ENCODE results near the gene TYK2.
"Not testable (repeated sequence)": the region's sequence is repeated elsewhere in the genome, so short reads cannot be mapped to it uniquely, and the experiment has no call there.

TYK2 gene

GRCh38 chr19:10372690-10373089, 7.7 kb downstream of the TYK2 start:
- Mint-ChIP-seq H3K4me3 (no peak overlapping the region), H3K36me3 (ENCODE audit: low read depth) (peaks cover 40% of the 10 kb centered on the region), H3K27ac (no peak overlapping the region)

GRCh38 chr19:10368101-10368803, 12.1 kb downstream of the TYK2 start:
- no peak for TF ChIP-seq CTCF (IDR thresholded peaks at IDR 0.05)
- Mint-ChIP-seq H3K36me3 (ENCODE audit: low read depth) (peaks cover 40% of the 10 kb centered on the region), H3K27ac (no peak overlapping the region), H3K9me3 (peaks cover 9% of the 10 kb centered on the region), H3K4me3 (no peak overlapping the region), H3K27me3 (ENCODE audit: low read depth, poor library complexity) (peaks cover 2% of the 10 kb centered on the region), H3K4me1 (no peaks in the 10 kb centered on the region)
- no peak for DNase-seq

More at GRCh38 chr19:10372690-10373089, 7.7 kb downstream of the TYK2 start:
- H3K9me3 Mint-ChIP-seq = peaks cover 9% of the 10 kb centered on the region
- no peak for TF ChIP-seq CTCF (IDR thresholded peaks at IDR 0.05)
- DNase-seq = no peak
- H3K27me3 Mint-ChIP-seq (ENCODE audit: low read depth, poor library complexity) = peaks cover 2% of the 10 kb centered on the region
- H3K4me1 Mint-ChIP-seq = no peaks in the 10 kb centered on the region

GRCh38 chr19:10366950-10367512, 13.3 kb downstream of the TYK2 start:
- H3K4me3 Mint-ChIP-seq; H3K27me3 Mint-ChIP-seq (ENCODE audit: low read depth, poor library complexity); H3K27ac Mint-ChIP-seq; H3K9me3 Mint-ChIP-seq; DNase-seq; H3K4me1 Mint-ChIP-seq: not testable (repeated sequence)
- peaks cover 41% of the 10 kb centered on the region for H3K36me3 Mint-ChIP-seq (ENCODE audit: low read depth)

GRCh38 chr19:10365518-10365917, 14.9 kb downstream of the TYK2 start:
- Mint-ChIP-seq H3K9me3 (peaks cover 9% of the 10 kb centered on the region), H3K36me3 (ENCODE audit: low read depth) (peaks cover 41% of the 10 kb centered on the region), H3K4me1 (no peaks in the 10 kb centered on the region), H3K27ac (no peak overlapping the region), H3K27me3 (ENCODE audit: low read depth, poor library complexity) (no peaks in the 10 kb centered on the region), H3K4me3 (no peak overlapping the region)
- TF ChIP-seq CTCF (IDR thresholded peaks at IDR 0.05) = no peak
- DNase-seq = no peak

GRCh38 chr19:10364644-10365043, 15.7 kb downstream of the TYK2 start:
- no peak for TF ChIP-seq CTCF (IDR thresholded peaks at IDR 0.05)
- Mint-ChIP-seq H3K27me3 (ENCODE audit: low read depth, poor library complexity) (no peaks in the 10 kb centered on the region), H3K4me3 (no peak overlapping the region), H3K4me1 (no peaks in the 10 kb centered on the region), H3K27ac (no peak overlapping the region), H3K9me3 (peaks cover 8% of the 10 kb centered on the region), H3K36me3 (ENCODE audit: low read depth) (peaks cover 39% of the 10 kb centered on the region)
- no peak for DNase-seq

GRCh38 chr19:10363789-10364281, 16.5 kb downstream of the TYK2 start:
- no peak for DNase-seq
- peaks cover under 1% of the 10 kb centered on the region for H3K9me3 Mint-ChIP-seq
- H3K4me3 Mint-ChIP-seq = no peak overlapping the region
- no peak for TF ChIP-seq CTCF (IDR thresholded peaks at IDR 0.05)
- no peaks in the 10 kb centered on the region for H3K27me3 Mint-ChIP-seq (ENCODE audit: low read depth, poor library complexity)
- no peaks in the 10 kb centered on the region for H3K4me1 Mint-ChIP-seq
- peaks cover 36% of the 10 kb centered on the region for H3K36me3 Mint-ChIP-seq (ENCODE audit: low read depth)
- H3K27ac Mint-ChIP-seq = no peak overlapping the region
